Hepatocyte (in vitro differentiated cells): Measurements from ENCODE around the gene PRCP. TPM values are rescaled to one million over a fixed set of nuclear protein-coding genes. Genes with fewer than 3 reads are reported as not detected.

Experiments used
- DNase-seq: peaks from one replicate; pipeline ENCODE4 v3.0.0-alpha.2; 2016; ENCODE audit warnings: low spot score
- H2AFZ ChIP-seq: fragments of 200-600 bp; sonication (generic); 2 replicates; pipeline ENCODE4 v1.6.0; 2016; ENCODE audit warnings: antibody characterized with exemption, mild to moderate bottlenecking
- H3K27ac ChIP-seq: fragments of 200-600 bp; sonication (generic); 2 replicates; pipeline ENCODE4 v1.5.1; 2016; ENCODE audit warnings: mild to moderate bottlenecking
- H3K27me3 ChIP-seq: fragments of 200-600 bp; sonication (generic); 2 replicates; pipeline ENCODE4 v1.6.1; 2016
- H3K36me3 ChIP-seq: fragments of 200-600 bp; sonication (generic); replicated peaks from 2 replicates; pipeline ENCODE4 v1.5.1; 2016; ENCODE audit warnings: low read depth; ENCODE audit not compliant: insufficient read depth
- H3K4me1 ChIP-seq: fragments of 200-600 bp; sonication (generic); 2 replicates; pipeline ENCODE4 v1.5.1; 2016; ENCODE audit warnings: mild to moderate bottlenecking, moderate library complexity; ENCODE audit not compliant: insufficient read depth
- H3K4me2 ChIP-seq: fragments of 200-600 bp; sonication (generic); 2 replicates; pipeline ENCODE4 v1.6.0; 2016
- H3K4me3 ChIP-seq: fragments of 200-600 bp; sonication (generic); 2 replicates; pipeline ENCODE4 v1.5.1; 2016; ENCODE audit warnings: mild to moderate bottlenecking
- H3K79me2 ChIP-seq: fragments of 200-600 bp; sonication (generic); 2 replicates; pipeline ENCODE4 v1.6.0; 2017; ENCODE audit warnings: mild to moderate bottlenecking
- H3K9me2 ChIP-seq: fragments of 200-600 bp; sonication (generic); replicated peaks from 2 replicates; pipeline ENCODE4 v1.6.0; 2017; ENCODE audit warnings: mild to moderate bottlenecking; ENCODE audit not compliant: insufficient read depth
- H3K9me3 ChIP-seq: fragments of 200-600 bp; sonication (generic); 2 replicates; pipeline ENCODE4 v1.5.1; 2016; ENCODE audit warnings: low read depth, mild to moderate bottlenecking
- H4K20me1 ChIP-seq: fragments of 200-600 bp; sonication (generic); 2 replicates; pipeline ENCODE4 v1.6.0; 2016; ENCODE audit warnings: mild to moderate bottlenecking; ENCODE audit not compliant: insufficient read depth, poor library complexity, severe bottlenecking
- CTCF ChIP-seq: fragments of 200-600 bp; sonication (generic); IDR thresholded peaks from 2 replicates; pipeline ENCODE4 v1.5.1; 2016; ENCODE audit warnings: antibody characterized with exemption, mild to moderate bottlenecking; ENCODE audit not compliant: poor library complexity
- EZH2 ChIP-seq: fragments of 200-600 bp; sonication (generic); IDR thresholded peaks from 2 replicates; pipeline ENCODE4 v1.6.1; 2016; ENCODE audit warnings: antibody characterized with exemption, mild to moderate bottlenecking, borderline replicate concordance
- EZH2phosphoT487 ChIP-seq: fragments of 200-600 bp; sonication (generic); IDR thresholded peaks from one replicate; pipeline ENCODE4 v1.6.1; 2018; ENCODE audit warnings: antibody characterized with exemption, mild to moderate bottlenecking, low read depth, moderate library complexity; ENCODE audit not compliant: unreplicated experiment, severe bottlenecking
- WGBS: methylation state at CpG from one replicate; pipeline ENCODE4 v1.1.6; 2016; ENCODE audit warnings: low lambda C conversion rate; ENCODE audit errors: missing lambda C conversion rate; 5-methylcytosine and 5-hydroxymethylcytosine counted together
- polyA plus RNA-seq: library from polyadenylated mRNA; unstranded; fragments of >200 nt; fragmentation: Nextera tagmentation; extraction: Ambion mirVana; gene quantifications from 2 replicates; pipeline ENCODE4 v1.2.1, GENCODE V29; 2016
- total RNA-seq: library from RNA; depleted of rRNA; stranded (reverse); fragments of >200 nt; gene quantifications from 2 replicates; pipeline ENCODE4 v1.2.3, GENCODE V29; 2014

Gene PRCP
- total and polyA plus RNA-seq, 2 experiments from 2014 or later, result 46.8 to 53.0 TPM

- DNase-seq, result no peak
- Histone ChIP-seq H3K9me2 (no peaks in the 10 kb centered on the region), H3K27ac (no peak overlapping the region), H3K4me3 (no peak overlapping the region), H3K4me2 (no peak overlapping the region), H3K36me3 (no peaks in the 10 kb centered on the region), H2AFZ (no peak overlapping the region), H3K9me3 (no peaks in the 10 kb centered on the region), H3K79me2 (peaks cover 7% of the 10 kb centered on the region), H3K4me1 (peaks cover 7% of the 10 kb centered on the region), H3K27me3 (no peaks in the 10 kb centered on the region), H4K20me1 (no peaks in the 10 kb centered on the region)
- WGBS, result 85% methylated on average over 3 of the region's 3 CpGs
- TF ChIP-seq CTCF, result no peak
- no peak for TF ChIP-seq EZH2
- no peak for TF ChIP-seq EZH2phosphoT487
Observed at GRCh38 chr11:82903843-82904586, 3.8 kb upstream of the PRCP start.

- Histone ChIP-seq H3K9me3 (no peaks in the 10 kb centered on the region), H3K36me3 (no peaks in the 10 kb centered on the region), H3K4me1 (peaks cover 8% of the 10 kb centered on the region), H3K4me3 (no peak overlapping the region), H2AFZ (no peak overlapping the region), H3K9me2 (no peaks in the 10 kb centered on the region), H3K79me2 (peaks cover 17% of the 10 kb centered on the region), H3K27ac (no peak overlapping the region), H3K4me2 (no peak overlapping the region), H3K27me3 (no peaks in the 10 kb centered on the region), H4K20me1 (no peaks in the 10 kb centered on the region)
- 74% methylated on average over 3 of the region's 3 CpGs for WGBS
- no peak for DNase-seq
- TF ChIP-seq CTCF (no peak), EZH2 (no peak), EZH2phosphoT487 (no peak)
Observed at GRCh38 chr11:82902880-82903279, 2.6 kb upstream of the PRCP start.

GRCh38 chr11:82901922-82902485 lies 1.8 kb upstream of the PRCP start:
- H3K27ac ChIP-seq, result no peak overlapping the region
- no peak for DNase-seq
- no peaks in the 10 kb centered on the region for H3K36me3 ChIP-seq
- no peaks in the 10 kb centered on the region for H3K9me2 ChIP-seq
- no peaks in the 10 kb centered on the region for H3K27me3 ChIP-seq
- peak overlapping the region; percentile 92 for H3K4me2 ChIP-seq
- no peaks in the 10 kb centered on the region for H3K9me3 ChIP-seq
- 6% methylated on average over 15 of the region's 15 CpGs for WGBS
- H2AFZ ChIP-seq, result no peak overlapping the region
- H3K4me1 ChIP-seq, result peaks cover 8% of the 10 kb centered on the region
- H3K4me3 ChIP-seq, result no peak overlapping the region
- peaks cover 25% of the 10 kb centered on the region for H3K79me2 ChIP-seq
- TF ChIP-seq CTCF (no peak), EZH2phosphoT487 (no peak), EZH2 (no peak)
- H4K20me1 ChIP-seq, result no peaks in the 10 kb centered on the region
